HG03565 (cell line): ENCODE measurements around the gene PARVA.

Experiments
- ATAC-seq: cut with Tn5 transposase; IDR thresholded peaks from one replicate; pipeline ENCODE4 v1.9.1; 2021; ENCODE audit warnings: mild to moderate bottlenecking, moderate library complexity; ENCODE audit not compliant: unreplicated experiment

Gene PARVA

DNA sequence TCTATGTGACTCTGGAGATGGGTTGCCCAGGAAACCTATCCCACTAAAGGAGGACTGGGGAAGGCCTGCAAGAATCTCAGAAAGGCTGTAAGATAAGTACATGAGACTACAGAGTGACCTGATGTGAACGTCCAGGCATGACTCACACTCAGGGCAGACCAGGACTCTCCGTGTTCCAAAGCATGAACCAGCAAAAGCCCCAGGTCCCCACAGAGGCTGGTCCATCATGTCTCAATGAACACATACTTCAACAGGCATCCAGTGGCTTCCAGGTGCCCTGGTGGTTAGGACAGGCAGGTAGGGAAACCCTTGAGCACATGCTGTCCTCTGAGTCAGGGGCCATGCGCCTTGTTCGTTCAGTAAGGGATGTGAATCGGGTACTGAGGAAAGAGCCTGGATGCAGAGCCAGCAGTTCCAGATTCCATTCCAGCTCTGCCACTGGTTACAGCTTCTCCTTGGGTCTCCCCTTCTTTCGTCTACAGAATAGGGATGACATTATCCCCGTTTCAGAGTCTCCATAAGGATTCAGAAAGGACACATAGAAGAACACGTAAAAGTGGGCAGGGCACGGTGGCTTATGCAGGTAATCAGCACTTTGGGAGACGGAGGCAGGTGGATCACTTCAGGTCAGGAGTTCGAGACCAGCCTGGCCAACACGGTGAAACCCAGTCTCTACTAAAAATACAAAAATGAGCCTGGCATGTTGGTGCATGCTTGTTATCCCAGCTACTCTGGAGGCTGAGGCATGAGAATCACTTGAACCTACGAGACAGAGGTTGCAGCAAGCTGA is 167.8 kb downstream of the PARVA start:
- no peak for ATAC-seq

DNA sequence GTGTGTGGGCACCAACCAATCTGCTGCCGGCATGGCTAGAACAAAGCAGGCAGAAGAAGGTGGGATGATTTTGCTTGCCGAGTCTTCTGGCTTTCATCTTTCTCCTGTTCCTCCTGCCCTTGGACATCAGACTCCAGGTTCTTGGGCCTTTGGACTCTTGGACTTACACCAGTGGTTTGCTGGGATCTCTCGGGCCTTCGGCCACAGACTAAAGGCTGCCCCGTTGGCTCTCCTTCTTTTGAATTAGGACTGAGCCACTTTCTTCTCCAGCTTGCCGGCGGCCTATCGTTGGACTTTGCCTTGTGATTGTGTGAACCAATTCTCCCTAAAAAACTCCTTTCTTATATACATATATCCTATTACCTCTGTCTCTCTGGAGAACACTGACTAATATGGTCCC is 168.8 kb downstream of the PARVA start:
- no peak for ATAC-seq

DNA sequence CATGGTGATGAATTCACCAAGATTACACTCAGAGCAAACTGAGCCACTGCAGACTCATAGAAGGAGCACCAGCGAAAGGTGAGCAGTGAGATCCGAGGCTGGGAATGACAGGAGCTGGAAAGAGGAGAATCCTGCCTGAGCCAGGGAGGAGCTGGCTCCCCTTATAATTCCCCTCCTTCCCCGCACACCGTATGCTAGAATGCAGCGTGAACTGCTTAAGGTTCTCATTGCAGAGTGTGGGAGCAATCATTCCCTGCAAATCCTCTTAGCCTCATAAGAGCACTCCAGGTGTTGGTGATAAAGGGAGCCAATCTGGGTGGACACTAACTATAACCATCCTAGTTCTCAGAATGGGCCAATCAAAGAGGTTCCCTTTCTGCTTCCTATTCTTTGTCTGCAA is 169.3 kb downstream of the PARVA start:
- ATAC-seq = no peak

DNA sequence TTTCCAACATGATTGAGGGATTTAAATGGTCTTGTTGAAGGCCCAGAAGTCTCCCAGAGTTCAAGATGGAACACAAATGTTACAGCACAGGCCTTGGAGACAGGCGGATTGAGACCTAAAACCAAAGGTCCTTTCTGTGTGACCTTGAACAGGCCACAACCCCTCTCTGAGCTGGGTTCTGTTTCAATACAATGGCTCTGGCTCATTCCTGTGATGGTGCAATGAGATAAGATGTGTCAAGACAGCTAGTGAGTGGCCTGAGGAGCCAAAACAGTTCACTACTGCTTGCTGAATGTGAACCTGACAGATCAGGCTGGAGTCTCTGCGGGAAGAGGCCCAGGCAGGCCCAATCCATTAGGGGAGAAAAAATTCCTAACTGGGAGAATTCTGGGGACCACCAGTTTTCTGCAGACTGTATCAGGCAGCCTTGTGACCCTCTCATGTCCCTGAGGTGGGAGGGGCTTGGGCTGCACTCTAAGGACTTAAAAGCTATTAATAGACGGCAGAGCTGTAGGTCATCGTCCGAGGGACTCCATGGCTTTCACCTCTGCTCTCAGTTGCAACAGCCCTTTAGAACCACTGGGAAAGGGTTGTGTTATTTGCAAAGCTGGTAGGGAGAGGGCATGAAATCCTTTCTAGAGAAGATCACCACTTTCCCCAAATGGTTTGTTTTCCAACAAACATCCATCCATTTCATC is 170.7 kb downstream of the PARVA start:
- ATAC-seq = no peak

DNA sequence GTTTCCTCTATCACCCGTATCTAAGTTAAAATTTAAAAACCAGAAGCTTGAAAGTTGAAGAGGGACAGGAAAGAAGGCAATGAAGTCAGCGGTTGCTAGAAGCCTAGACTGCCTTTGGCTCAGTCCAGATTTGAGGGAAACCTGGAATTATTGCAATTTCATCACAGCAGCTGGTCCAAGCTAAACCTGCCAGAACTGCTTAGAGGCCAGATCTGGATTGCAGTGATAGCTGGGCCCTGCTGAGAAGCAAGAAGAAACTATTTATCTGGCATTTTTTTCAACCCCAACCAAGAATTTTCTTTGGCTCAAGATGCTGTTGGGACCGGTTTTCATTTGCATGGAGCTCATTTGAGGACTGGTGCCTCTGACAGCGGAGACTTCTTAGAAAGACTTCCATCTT is 175.3 kb downstream of the PARVA start:
- ATAC-seq = no peak

DNA sequence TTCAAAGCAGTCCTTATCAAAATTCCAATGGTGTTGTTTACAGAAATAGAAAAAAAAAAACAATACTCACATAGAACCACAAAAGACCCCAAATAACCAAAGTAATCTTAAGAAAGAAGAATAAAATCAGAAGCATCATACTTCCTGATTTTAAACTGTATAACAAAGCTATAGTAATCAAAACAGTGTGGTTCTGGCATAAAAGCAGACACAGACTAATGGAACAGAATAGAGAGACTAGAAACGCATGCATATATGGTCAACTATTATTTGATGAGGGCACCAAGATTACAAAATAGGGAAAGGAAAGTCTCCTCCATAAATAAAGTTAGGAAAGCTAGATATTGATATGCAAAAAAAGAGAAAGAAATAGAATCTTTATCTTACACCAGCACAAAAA is 176.8 kb downstream of the PARVA start:
- no peak for ATAC-seq

DNA sequence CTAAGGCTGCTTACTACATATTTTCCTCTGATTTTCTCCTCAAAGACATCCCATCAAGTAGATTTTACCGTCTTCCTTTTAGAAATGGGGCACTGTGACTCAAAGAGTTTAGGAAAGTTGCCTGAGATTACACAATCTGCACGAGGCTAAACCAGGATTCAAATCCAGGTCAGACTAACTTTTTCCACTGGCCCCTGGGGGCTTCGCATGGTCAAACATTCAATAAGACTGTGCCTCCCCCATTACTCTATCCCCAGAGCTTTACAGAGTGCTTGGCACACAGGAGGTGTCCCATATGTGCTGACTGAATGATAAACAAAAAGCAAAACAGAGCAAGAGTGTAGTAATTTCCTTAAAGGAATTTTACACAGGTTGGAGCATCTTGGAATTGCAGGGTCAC is 178.8 kb downstream of the PARVA start:
- no peak for ATAC-seq

DNA sequence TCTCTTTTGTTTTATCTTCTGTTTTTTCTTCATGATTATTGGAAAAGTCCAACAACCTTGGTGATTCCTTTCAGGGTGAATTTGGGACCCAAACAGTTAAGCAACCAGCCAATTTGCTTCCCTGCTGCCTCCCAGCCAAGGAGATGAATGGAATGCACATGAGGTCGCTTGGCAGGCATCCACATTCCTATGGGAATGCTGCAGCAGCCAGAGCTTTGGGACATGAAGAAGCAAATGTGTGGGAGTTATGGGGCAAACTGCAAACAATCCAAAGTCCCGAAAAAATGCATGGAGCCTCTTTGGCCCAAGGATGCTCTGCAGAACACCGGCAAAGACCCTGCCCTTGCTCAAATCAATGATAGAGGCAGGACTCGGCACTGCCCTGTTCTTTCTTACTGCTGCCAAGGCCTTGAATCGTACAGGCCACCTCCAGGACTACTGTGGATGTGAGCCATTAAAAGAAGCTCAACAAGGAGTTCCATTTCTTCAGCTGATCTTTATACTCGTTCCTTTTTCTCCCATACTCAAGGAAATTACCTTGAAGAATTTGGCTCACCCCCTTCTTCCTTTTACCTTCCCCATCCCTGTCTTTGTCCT is 179.5 kb downstream of the PARVA start:
- ATAC-seq = no peak

DNA sequence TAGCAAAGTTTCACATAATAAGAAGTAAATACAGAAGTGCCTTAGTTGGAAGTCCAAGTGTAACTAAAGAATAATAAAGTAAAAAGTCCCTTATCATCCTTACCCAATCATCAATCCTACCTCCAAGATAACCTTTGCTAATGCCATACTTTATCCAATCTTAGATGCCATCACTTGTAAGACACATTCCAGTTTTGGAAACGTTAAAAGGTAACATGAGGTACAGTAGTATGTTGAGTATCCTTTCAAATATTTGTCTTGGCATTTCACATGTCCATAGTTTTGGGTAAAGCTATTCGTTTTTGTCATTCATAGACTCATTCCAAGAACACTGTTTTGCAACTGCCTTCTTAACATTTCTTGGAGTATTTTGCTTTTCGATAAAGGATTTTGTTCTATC is 181.6 kb downstream of the PARVA start:
- no peak for ATAC-seq

DNA sequence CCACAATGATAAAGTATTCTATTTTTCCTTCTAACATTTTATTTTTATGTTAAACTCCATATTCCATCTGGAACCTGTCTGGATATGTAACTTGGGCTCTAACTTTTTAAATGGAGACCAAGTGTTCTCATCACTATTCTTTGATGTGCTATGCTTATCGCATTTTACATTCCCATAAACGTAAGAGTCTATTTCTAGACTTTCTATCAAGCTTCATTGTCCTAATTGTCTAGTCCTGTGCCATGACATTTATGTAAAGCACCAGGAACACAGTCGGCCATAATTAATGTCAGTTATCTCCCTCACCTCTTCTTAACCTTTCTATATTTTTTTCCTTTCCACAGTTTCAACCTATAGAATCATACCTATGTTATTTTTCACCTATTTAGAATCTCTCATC is 183.0 kb downstream of the PARVA start:
- no peak for ATAC-seq

DNA sequence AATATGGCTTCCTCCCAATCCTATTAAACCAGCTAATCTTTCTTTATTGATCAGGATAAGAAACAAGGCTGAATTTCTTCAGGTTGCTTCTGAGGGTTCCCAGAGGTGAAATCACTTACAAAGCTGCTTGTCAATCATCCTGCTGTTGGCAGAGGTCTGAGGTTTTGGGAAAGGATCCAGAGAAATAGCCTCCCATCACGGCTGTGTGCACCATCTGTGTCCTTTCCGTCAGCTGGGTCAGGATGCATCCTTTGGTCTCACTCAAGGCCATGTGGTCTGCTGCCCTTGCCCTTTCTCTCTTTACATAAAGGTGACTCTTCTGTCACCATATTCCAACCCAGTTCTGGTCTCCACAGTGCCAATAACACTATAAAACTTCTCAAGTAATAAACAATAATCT is 183.5 kb downstream of the PARVA start:
- no peak for ATAC-seq

DNA sequence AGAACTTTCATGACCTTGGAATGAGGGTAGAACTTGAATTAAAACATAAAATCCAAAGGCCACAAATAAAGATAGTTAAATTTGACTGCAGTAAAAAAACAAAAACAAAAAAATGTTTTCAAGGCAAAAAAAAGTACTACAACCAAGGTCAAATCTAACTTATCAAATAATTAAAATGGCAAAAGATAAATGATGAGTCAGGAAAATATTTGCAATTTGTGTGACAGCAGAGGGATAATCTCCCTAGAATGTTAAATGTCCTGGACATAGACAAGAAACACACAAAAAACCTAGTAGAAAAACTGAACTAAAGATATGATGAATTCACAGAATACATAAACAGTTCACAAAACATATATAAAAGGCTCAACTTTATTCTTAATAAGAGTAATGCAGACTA is 186.6 kb downstream of the PARVA start:
- no peak for ATAC-seq

DNA sequence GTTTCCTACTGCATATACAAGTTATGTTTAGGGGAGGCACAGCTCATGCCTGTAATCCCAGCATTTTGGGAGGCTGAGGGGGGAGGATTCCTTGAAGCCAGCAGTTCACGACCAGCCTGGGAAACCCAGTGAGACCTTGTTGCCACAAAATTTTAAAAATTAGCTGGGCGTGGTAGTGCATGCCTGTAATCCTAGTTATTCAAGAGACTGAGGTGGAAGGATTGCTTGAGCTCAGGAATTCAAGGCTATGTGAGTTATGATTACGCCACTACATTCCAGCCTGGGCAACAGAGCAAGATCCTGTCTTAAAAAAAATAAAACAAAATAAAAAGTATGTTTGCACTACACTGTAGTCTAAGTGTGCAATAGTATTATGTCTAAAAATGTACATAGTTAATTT is 188.0 kb downstream of the PARVA start:
- ATAC-seq = no peak

DNA sequence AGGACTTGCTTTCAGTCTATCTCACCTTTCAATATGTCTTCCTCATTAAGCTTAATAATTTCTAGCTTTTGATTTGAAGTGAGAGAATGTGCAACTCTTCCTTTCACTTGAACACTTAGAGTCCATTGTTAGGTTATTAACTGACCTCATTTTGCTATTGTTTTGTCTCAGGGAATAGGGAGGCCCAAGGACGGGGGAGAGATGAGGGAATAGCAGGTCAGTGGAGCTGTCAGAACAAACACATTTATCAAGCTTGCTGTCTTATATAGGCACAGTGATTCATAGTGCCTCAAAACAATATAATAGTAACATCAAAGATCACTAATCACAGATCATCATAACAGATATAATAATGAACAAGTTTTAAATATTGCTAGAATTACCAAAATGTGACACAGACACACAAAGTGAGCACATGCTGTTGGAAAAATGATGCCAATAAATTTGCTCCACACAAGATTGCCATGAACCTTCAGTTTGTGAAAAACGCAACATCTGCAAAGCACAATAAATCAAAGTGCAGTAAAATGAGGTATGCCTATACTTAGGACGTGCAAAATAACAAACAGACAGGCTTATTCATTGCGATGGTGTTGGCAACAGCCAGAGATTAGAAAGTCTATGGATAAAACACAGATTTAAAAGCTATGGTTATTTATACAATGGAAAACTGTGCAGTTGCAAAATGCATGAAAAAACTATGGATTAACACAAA is 190.5 kb downstream of the PARVA start:
- ATAC-seq = no peak

DNA sequence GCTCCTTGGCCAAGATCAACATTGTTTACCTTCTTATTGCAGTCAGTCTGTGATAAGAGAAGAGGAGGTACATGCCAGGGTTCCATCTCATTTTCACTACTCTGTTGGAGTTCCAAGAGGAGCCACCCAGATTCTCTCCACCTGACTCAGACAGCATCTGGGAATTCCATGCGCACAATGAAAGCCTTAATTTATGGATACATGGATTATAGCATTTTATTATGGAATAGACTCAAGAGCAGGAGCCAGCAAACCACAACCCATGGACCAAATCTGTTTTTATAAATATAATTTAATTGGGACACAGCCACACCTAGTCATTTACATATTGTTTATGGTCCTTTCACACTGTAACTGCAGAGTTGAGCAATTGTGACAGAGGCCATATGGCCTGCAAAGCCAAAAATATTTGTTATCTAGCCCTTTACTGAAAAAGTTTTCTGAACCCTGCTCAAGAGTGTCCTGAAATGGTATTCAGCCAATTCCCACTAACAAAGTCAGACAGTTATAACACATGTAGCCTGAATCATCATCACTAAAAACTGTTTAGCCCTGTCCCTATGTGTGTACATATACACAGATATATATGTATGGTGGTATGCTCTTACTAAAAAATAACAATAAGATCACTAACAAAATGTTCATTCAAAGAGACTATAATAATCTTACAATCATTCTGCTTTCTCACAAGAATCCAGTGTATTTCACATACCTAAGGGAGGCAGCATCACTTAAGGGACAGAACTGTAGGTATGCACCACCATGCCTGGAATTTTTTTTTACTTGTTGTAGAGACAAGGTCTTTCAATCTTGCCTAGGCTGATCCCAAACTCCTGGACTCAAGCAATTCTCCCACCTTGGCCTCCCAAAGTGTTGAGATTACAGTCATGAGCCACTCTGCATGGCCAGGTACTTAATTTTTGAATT is 192.4 kb downstream of the PARVA start:
- ATAC-seq = no peak

DNA sequence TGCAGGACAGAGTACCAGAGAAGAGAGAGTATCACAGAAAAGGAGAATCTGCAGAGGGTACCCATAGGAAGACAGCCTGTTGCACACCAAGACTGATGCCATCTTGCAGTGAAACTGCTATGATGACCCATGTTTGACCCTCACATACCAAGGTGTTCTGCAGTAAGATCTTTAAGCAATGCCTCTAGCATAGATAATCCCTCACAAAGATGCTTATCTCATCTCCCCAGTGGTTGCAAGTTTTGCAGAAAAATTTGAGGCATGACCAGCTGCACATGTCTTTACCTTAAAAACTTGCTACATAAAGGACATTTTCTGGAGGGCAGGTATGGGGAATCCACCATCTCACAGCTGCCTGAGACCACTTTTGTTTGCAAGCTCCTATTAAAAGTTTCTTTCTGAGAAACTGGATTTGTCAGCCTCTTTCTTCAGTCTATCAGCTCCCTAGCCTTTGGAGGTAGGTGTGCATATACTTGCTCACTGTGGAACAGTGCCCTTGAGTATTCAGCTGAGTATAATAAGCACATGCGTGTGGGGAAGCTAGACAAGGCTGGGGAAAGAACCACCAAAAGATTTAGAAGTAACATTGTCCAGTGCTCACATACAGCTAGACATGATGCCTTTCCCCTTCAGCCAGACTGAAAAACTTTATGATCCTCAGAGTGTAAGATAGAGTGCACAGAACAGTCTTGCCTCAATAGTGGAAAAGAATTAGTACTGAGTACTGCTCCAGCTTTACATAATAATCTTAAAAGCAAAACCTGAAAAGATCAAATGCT is 196.5 kb downstream of the PARVA start:
- ATAC-seq = no peak

DNA sequence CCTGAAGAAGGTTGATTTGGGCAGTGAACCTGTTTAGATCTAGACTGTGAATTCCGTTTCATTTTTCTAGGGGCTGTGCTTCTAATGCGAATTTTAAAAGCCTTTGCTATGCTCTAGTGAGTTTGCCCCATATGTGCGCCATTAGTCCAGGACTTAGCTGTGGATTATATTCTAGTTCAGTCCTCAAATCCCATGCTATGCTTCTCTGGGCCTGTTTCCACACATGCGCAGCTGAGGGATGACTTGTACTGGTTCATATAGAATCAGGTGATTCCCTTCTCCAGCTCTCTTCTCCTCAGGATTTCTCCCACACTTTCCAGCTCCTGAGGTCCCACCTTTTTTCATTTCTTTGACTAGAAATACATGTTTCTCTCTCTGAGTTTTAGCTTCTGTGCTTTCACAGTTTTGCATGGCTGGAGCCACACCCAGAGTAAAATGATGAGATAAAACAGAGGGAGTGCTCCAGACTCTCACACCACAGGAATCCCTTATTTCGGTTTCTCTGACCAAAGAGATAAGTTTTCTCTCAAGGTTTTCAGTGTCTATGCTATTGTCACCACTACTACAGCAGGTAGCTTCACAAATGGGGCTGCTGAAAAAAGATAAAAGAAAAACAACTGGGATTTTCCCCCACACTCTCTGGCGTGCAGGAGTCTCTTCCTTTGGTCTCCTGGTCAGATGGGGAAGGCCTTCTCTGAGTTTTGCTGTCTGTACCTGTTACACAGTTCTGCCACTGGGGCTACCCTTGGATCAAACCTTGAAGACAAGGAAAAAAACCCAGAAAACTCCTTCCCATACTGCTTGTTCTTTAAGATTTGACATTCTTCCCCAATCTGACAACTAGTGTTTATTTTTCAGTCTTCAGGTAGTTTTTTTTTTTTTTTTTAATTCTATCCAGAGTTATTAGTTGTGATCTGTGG is 200.6 kb downstream of the PARVA start:
- no peak for ATAC-seq

DNA sequence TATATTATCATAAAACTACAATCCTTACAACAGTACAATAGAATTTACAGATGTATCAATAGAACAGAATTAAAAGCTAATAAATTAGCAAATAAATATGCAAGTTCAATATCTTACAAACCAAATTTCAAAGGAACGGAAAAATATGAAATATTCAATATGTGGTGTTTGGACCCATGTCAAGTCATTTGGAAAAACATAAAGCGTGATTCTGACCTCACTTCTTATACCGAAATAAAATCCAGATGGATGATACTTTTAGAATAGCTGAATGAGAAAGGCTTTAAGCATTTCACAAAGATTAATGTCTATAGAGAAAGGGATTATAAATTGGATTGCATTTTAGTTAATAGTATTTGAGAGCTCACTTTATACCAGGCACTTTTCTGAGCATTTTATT is 204.0 kb downstream of the PARVA start:
- ATAC-seq = no peak

DNA sequence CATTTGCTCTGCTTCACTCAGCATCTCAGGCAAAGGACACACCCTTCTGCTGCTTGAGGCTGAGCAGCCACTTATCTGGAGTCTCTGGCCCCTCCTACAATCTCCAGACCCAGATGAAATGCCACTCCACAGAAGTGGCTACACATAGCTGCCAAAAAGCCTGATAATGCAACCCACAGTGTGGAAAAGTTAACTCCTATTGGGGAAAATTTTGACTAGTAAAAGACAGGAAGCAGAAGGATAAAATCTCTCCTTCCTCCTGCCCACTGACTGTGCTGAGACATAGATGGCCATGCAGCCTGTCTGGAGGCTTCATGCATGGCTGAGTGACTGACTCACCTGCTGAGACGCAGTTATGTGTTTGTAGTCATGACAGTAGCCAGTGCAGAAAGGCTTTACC is 204.6 kb downstream of the PARVA start:
- no peak for ATAC-seq
